ENCODE data around the gene ACSS3.

GRCh38 chr12:81170072-81170471 lies 92.2 kb downstream of the ACSS3 start:
- TF ChIP-seq CTCF (IDR thresholded peaks at IDR 0.05) (no peak), POLR2A (IDR thresholded peaks at IDR 0.05) (no peak), EP300 (IDR thresholded peaks at IDR 0.05) (no peak)
